ENCODE data around the gene KIAA0825.

KIAA0825 gene

DNA sequence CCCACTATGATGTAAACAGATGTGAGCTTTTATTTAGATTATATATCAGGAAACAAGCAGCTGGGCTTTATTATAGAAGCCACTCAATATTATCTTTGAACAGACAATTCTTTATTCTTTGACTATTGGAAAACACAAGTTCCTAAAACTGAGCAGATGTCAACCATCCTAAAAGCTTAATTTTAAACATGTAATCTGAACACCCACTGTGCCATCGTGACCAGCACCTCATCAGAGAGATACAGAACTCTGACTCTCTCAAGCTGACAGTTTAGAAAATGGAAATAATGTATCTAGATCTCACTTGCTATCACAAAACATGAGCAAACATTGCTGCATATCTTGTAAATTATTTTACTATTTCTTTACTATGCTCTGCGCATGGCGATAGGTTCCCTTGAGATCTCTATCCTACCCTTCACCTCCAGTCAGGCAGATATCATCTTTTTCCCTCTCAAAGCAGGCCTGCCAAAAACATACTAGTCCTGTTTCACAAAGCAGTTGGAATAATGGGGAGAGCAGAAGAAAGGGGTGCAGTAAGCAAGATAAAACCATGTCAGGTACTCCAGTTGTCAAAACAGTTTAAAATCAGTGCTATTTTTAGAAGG lies 151.0 kb downstream of the KIAA0825 start:
- Histone ChIP-seq H3K27me3 (ENCODE audit: control insufficient read depth in 1 of 2, insufficient read depth in 2 of 2, low read length in 2 of 2) (no peaks in the 10 kb centered on the region), H3K27ac (ENCODE audit: low read length) (no peak overlapping the region), H3K4me3 (ENCODE audit: low read length in 2 of 2) (no peak overlapping the region), H3K9me3 (ENCODE audit: control insufficient read depth in 2 of 2, low read length in 2 of 2) (no peaks in the 10 kb centered on the region), H3K9ac (ENCODE audit: low read length in 2 of 2) (no peak overlapping the region), H3K4me1 (ENCODE audit: control insufficient read depth, insufficient read depth, low read length) (no peaks in the 10 kb centered on the region), H3K36me3 (ENCODE audit: control insufficient read depth in 2 of 2, insufficient read depth in 2 of 2, low read length in 2 of 2) (no peaks in the 10 kb centered on the region)

DNA sequence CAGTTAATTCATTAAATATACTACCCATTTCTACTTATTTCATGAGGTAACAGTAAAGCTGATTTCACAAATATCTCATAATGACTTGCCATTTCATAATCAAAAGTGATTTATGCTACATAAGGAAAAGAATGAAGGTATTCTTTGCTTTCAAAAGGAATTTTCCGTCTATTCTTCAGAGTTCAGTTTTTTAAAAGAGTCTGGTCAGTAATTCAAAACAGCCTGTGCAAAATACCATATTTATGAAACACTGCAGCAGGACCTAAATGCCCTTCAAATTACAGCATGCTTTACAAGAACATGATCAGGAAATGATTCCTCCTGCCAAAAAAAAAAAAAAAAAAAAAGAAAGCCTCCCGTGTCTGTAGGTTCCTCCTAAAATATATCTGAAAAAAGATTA lies 154.7 kb downstream of the KIAA0825 start:
- Histone ChIP-seq H3K4me1 (ENCODE audit: control insufficient read depth, insufficient read depth, low read length) (no peaks in the 10 kb centered on the region), H3K9ac (ENCODE audit: low read length in 2 of 2) (no peak overlapping the region), H3K4me3 (ENCODE audit: low read length in 2 of 2) (no peak overlapping the region), H3K27ac (ENCODE audit: low read length) (no peak overlapping the region), H3K9me3 (ENCODE audit: control insufficient read depth in 2 of 2, low read length in 2 of 2) (no peaks in the 10 kb centered on the region), H3K27me3 (ENCODE audit: control insufficient read depth in 1 of 2, insufficient read depth in 2 of 2, low read length in 2 of 2) (no peaks in the 10 kb centered on the region), H3K36me3 (ENCODE audit: control insufficient read depth in 2 of 2, insufficient read depth in 2 of 2, low read length in 2 of 2) (no peaks in the 10 kb centered on the region)

DNA sequence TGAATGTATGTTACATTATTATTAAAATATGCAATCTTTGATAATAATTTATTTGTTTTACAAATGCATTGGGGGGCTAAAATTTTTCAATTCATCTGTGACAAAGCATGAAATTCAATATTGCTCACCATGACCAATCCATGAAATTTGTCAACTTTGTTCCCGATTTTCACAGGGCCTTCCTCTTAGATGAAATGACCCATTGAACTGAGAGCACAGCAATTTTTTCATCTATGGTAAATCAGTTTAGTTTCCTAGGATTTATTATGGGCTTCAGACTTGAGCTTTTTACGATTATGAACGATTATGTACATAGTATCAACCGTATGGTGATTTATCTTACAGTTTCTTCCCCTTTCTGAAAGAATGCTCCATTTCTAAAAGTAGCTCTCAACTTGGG lies 157.3 kb downstream of the KIAA0825 start:
- Histone ChIP-seq H3K9me3 (ENCODE audit: control insufficient read depth in 2 of 2, low read length in 2 of 2) (no peaks in the 10 kb centered on the region), H3K4me1 (ENCODE audit: control insufficient read depth, insufficient read depth, low read length) (no peaks in the 10 kb centered on the region), H3K27ac (ENCODE audit: low read length) (no peak overlapping the region), H3K36me3 (ENCODE audit: control insufficient read depth in 2 of 2, insufficient read depth in 2 of 2, low read length in 2 of 2) (no peaks in the 10 kb centered on the region), H3K4me3 (ENCODE audit: low read length in 2 of 2) (no peak overlapping the region), H3K27me3 (ENCODE audit: control insufficient read depth in 1 of 2, insufficient read depth in 2 of 2, low read length in 2 of 2) (no peaks in the 10 kb centered on the region), H3K9ac (ENCODE audit: low read length in 2 of 2) (no peak overlapping the region)

DNA sequence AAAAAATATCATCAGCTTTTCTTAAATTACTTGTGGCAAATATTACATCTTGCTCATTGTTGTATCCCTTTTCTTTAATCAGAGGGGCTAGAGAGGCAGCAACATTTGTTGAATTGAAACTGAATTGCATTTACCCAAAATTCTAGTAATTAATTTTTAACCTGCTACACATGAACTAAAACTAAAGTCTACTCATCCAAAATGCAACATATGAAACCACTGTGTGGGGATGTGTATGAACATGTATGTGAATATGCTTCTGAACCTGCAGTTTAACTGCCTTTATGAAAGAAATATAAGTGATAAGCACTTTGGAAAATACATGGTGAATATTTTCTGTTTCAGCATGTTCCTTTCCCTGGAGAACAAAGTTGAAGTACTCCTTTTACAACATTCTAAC lies 158.5 kb downstream of the KIAA0825 start:
- Histone ChIP-seq H3K27me3 (ENCODE audit: control insufficient read depth in 1 of 2, insufficient read depth in 2 of 2, low read length in 2 of 2) (no peaks in the 10 kb centered on the region), H3K36me3 (ENCODE audit: control insufficient read depth in 2 of 2, insufficient read depth in 2 of 2, low read length in 2 of 2) (no peaks in the 10 kb centered on the region), H3K9ac (ENCODE audit: low read length in 2 of 2) (no peak overlapping the region), H3K27ac (ENCODE audit: low read length) (no peak overlapping the region), H3K4me3 (ENCODE audit: low read length in 2 of 2) (no peak overlapping the region), H3K9me3 (ENCODE audit: control insufficient read depth in 2 of 2, low read length in 2 of 2) (no peaks in the 10 kb centered on the region), H3K4me1 (ENCODE audit: control insufficient read depth, insufficient read depth, low read length) (no peaks in the 10 kb centered on the region)

DNA sequence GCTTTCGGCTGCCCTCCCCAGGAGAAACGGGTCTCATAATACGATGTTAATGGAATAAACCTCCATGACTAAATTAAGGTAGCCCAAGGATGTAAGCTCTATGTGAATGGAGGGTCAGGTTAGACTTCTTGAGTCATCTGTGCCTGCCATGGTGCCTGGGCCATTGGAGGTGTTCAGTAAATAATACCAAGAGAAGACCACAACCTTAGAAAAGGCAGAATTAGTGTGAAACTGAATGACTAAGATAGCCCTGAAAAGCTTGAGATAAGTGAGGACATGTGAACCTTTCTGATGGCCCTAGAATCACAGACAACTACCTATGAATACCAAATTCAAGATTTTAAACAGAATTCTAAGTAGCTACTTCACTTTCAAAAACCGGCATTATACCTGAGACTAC lies 160.6 kb downstream of the KIAA0825 start:
- Histone ChIP-seq H3K27me3 (ENCODE audit: control insufficient read depth in 1 of 2, insufficient read depth in 2 of 2, low read length in 2 of 2) (no peaks in the 10 kb centered on the region), H3K36me3 (ENCODE audit: control insufficient read depth in 2 of 2, insufficient read depth in 2 of 2, low read length in 2 of 2) (no peaks in the 10 kb centered on the region), H3K4me1 (ENCODE audit: control insufficient read depth, insufficient read depth, low read length) (no peaks in the 10 kb centered on the region), H3K9ac (ENCODE audit: low read length in 2 of 2) (no peak overlapping the region), H3K4me3 (ENCODE audit: low read length in 2 of 2) (no peak overlapping the region), H3K27ac (ENCODE audit: low read length) (no peak overlapping the region), H3K9me3 (ENCODE audit: control insufficient read depth in 2 of 2, low read length in 2 of 2) (no peaks in the 10 kb centered on the region)

DNA sequence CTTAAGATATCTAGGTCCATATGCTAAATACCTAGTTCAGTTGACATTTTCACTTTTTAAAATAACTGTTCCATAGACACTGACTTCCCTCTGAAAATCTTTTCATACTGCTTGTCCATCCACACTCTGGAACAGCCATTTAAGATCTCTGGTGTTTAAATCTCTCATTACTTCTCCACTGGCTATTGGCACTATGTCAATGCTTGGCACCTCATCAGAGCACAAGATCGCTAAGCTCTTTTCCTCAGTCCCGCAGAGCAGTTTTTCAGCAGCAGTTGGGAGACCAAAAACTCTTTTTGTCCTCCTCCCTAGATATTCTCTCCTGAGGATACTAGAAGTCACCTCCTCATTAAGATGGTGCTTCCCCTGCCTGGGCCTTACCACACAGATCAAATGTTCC lies 172.7 kb downstream of the KIAA0825 start:
- H3K4me1 ChIP-seq (ENCODE audit: control insufficient read depth, insufficient read depth, low read length) = no peaks in the 10 kb centered on the region
- no peaks in the 10 kb centered on the region for H3K36me3 ChIP-seq (ENCODE audit: control insufficient read depth in 2 of 2, insufficient read depth in 2 of 2, low read length in 2 of 2)
- no peak overlapping the region for H3K4me3 ChIP-seq (ENCODE audit: low read length in 2 of 2)
- H3K27ac ChIP-seq (ENCODE audit: low read length) = no peak overlapping the region
- H3K9ac ChIP-seq (ENCODE audit: low read length in 2 of 2) = no peak overlapping the region
- H3K9me3 ChIP-seq (ENCODE audit: control insufficient read depth in 2 of 2, low read length in 2 of 2) = no peaks in the 10 kb centered on the region
- no peaks in the 10 kb centered on the region for H3K27me3 ChIP-seq (ENCODE audit: control insufficient read depth in 1 of 2, insufficient read depth in 2 of 2, low read length in 2 of 2)

DNA sequence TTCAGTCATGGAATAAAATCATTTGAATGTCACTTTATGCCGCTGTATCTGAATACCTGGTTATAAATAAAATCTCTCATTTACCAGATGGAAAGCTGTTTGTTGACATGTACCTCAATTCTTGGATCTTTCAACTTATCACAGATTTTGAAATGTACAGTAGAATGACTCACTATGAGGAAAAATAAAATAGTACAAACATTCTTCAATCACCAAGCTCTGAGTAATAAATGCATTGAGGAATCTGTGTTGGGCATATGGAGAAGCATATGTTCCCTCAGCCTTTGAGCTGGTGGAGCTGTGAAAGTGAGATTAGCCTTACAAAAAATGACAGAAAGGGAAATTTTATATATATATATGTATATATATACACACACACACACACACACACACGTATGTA lies 175.4 kb downstream of the KIAA0825 start:
- no peaks in the 10 kb centered on the region for H3K4me1 ChIP-seq (ENCODE audit: control insufficient read depth, insufficient read depth, low read length)
- no peak overlapping the region for H3K4me3 ChIP-seq (ENCODE audit: low read length in 2 of 2)
- no peaks in the 10 kb centered on the region for H3K27me3 ChIP-seq (ENCODE audit: control insufficient read depth in 1 of 2, insufficient read depth in 2 of 2, low read length in 2 of 2)
- no peaks in the 10 kb centered on the region for H3K9me3 ChIP-seq (ENCODE audit: control insufficient read depth in 2 of 2, low read length in 2 of 2)
- no peak overlapping the region for H3K9ac ChIP-seq (ENCODE audit: low read length in 2 of 2)
- no peak overlapping the region for H3K27ac ChIP-seq (ENCODE audit: low read length)
- no peaks in the 10 kb centered on the region for H3K36me3 ChIP-seq (ENCODE audit: control insufficient read depth in 2 of 2, insufficient read depth in 2 of 2, low read length in 2 of 2)

DNA sequence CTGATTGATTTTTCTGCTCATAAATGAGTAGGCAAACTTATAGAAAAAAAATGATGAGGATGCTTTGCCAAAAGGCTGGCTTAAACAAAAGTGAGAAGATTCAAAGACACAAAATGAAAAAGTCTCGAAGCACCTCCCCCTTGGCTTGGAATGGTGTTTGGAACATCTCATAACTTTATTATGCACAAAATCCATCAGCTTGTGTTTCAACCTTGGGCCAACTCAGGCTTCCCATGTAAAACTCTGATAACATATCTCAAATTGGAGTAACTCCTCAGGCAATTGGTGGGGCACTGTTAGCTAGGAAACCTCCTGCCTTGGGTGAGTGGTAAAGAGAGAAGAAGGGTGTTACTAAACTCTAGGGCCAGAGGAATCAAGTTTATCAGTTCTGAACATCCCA lies 176.3 kb downstream of the KIAA0825 start:
- Histone ChIP-seq H3K27ac (ENCODE audit: low read length) (no peak overlapping the region), H3K27me3 (ENCODE audit: control insufficient read depth in 1 of 2, insufficient read depth in 2 of 2, low read length in 2 of 2) (no peaks in the 10 kb centered on the region), H3K4me3 (ENCODE audit: low read length in 2 of 2) (no peak overlapping the region), H3K4me1 (ENCODE audit: control insufficient read depth, insufficient read depth, low read length) (no peaks in the 10 kb centered on the region), H3K9me3 (ENCODE audit: control insufficient read depth in 2 of 2, low read length in 2 of 2) (no peaks in the 10 kb centered on the region), H3K9ac (ENCODE audit: low read length in 2 of 2) (no peak overlapping the region), H3K36me3 (ENCODE audit: control insufficient read depth in 2 of 2, insufficient read depth in 2 of 2, low read length in 2 of 2) (peaks cover 0 to 3% of the 10 kb centered on the region in 2 donors)

DNA sequence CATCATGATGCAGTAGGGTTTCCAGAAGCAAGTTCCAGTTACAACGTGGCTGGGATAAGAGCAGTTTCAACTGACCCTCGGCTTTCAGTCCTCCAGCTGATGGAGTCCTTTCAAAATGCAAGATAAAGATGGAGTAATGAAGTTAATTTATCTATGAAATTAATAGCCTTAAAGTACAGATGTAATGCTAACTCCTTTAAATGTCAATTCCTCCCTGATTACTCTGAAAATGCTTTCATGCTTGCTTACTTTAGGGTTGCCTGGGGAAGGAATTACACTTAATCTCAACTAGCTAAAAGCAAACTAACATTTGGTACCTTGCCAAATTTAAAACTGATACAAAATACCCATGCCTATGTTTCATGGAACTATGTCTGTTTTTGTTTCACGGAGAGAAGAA lies 178.4 kb downstream of the KIAA0825 start:
- H3K27me3 ChIP-seq (ENCODE audit: control insufficient read depth in 1 of 2, insufficient read depth in 2 of 2, low read length in 2 of 2) = no peaks in the 10 kb centered on the region
- H3K4me3 ChIP-seq (ENCODE audit: low read length in 2 of 2) = no peak overlapping the region
- no peaks in the 10 kb centered on the region for H3K9me3 ChIP-seq (ENCODE audit: control insufficient read depth in 2 of 2, low read length in 2 of 2)
- H3K27ac ChIP-seq (ENCODE audit: low read length) = no peak overlapping the region
- H3K4me1 ChIP-seq (ENCODE audit: control insufficient read depth, insufficient read depth, low read length) = no peaks in the 10 kb centered on the region
- H3K36me3 ChIP-seq (ENCODE audit: control insufficient read depth in 2 of 2, insufficient read depth in 2 of 2, low read length in 2 of 2) = peaks cover 0 to 3% of the 10 kb centered on the region in 2 donors
- no peak overlapping the region for H3K9ac ChIP-seq (ENCODE audit: low read length in 2 of 2)

DNA sequence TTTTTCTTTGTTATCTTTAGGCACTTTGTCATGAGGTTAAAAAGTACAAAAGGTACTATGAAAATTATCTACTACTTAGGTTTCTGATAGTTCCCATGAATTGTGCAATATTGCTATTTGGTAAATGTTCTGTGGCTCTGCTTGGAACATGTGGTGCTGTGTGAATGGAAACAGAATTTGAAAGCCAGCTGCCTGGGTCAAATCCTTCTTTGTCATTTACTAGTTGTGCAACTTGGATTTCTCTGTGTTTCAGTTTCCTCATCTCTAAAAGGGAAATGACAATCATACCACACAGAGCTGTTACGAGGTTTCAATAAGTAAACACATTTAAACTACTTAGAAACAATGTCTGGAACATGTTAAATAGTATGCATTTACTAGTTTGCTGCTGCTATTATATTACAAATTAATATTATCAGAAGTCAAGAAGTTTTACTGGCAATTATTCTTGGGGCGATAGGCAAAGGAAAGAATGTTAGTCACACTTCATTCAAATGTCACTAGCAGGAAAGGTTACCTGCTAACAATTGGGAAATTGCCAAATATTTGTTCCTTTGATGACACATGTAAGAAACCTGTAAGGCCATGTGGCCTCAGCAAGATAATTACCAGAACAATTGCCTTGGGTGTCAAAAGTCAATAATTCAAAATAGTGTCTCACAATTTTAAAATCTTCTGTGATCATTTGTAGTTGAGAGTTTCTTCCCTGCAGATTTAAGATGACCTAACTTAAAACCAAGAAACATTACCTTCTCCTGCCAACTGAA lies 184.8 kb downstream of the KIAA0825 start:
- Histone ChIP-seq H3K4me3 (ENCODE audit: low read length in 2 of 2) (no peak overlapping the region), H3K27ac (ENCODE audit: low read length) (no peak overlapping the region)

DNA sequence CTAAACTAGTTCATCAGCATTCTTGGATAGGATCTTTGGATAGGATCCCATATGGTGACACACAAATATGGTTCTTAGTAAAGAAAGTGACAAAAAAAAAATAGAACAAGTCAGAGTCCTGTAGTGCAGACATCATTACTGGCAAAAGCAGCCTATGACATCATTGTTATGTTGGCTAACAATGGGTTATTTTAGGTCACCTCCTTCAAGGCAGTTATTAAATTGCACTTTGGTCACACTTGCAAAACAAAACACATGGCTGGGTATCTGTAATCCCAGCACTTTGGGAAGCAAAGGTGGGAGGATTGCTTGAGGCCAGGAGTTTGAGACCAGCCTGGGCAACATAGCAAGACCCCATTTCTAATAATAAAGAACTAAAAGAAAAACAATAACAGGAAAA lies 185.9 kb downstream of the KIAA0825 start:
- H3K4me1 ChIP-seq (ENCODE audit: control insufficient read depth, insufficient read depth, low read length) = no peaks in the 10 kb centered on the region
- H3K9ac ChIP-seq (ENCODE audit: low read length in 2 of 2) = no peak overlapping the region
- H3K27ac ChIP-seq (ENCODE audit: low read length) = no peak overlapping the region
- H3K27me3 ChIP-seq (ENCODE audit: control insufficient read depth in 1 of 2, insufficient read depth in 2 of 2, low read length in 2 of 2) = no peaks in the 10 kb centered on the region
- no peaks in the 10 kb centered on the region for H3K36me3 ChIP-seq (ENCODE audit: control insufficient read depth in 2 of 2, insufficient read depth in 2 of 2, low read length in 2 of 2)
- no peak overlapping the region for H3K4me3 ChIP-seq (ENCODE audit: low read length in 2 of 2)
- H3K9me3 ChIP-seq (ENCODE audit: control insufficient read depth in 2 of 2, low read length in 2 of 2) = peaks cover 0 to 3% of the 10 kb centered on the region in 2 donors

More for the DNA sequence above, 184.8 kb downstream of the KIAA0825 start:
- H3K36me3 ChIP-seq (ENCODE audit: control insufficient read depth in 2 of 2, insufficient read depth in 2 of 2, low read length in 2 of 2) = peaks cover 0 to 3% of the 10 kb centered on the region in 2 donors
- no peaks in the 10 kb centered on the region for H3K4me1 ChIP-seq (ENCODE audit: control insufficient read depth, insufficient read depth, low read length)
- H3K27me3 ChIP-seq (ENCODE audit: control insufficient read depth in 1 of 2, insufficient read depth in 2 of 2, low read length in 2 of 2) = no peaks in the 10 kb centered on the region
- H3K9ac ChIP-seq (ENCODE audit: low read length in 2 of 2) = no peak overlapping the region
- H3K9me3 ChIP-seq (ENCODE audit: control insufficient read depth in 2 of 2, low read length in 2 of 2) = no peaks in the 10 kb centered on the region
